ENCODE measurements around the gene SGMS1.
"Not testable (repeated sequence)": the region's sequence is repeated elsewhere in the genome, so short reads cannot be mapped to it uniquely, and the experiment has no call there.

The SGMS1 gene

GRCh38 chr10:50373821-50374501, 249.8 kb downstream of the SGMS1 start:
- H3K4me3 ChIP-seq (ENCODE audit: low read depth, low read length) = no peak overlapping the region
- peak; percentile 40 for DNase-seq (ENCODE audit: low read depth)
- TF ChIP-seq CTCF (conservative IDR thresholded peaks at IDR 0.05; ENCODE audit: low read depth, low read length) = no peak

GRCh38 chr10:50369931-50370330, 253.8 kb downstream of the SGMS1 start:
- DNase-seq (ENCODE audit: low read depth) = no peak
- TF ChIP-seq CTCF (conservative IDR thresholded peaks at IDR 0.05; ENCODE audit: low read depth, low read length) = no peak
- no peak overlapping the region for H3K4me3 ChIP-seq (ENCODE audit: low read depth, low read length)

GRCh38 chr10:50367732-50368131, 256.0 kb downstream of the SGMS1 start:
- peak; percentile 72 for DNase-seq (ENCODE audit: low read depth)
- H3K4me3 ChIP-seq (ENCODE audit: low read depth, low read length) = no peak overlapping the region
- peak; percentile 65 for TF ChIP-seq CTCF (conservative IDR thresholded peaks at IDR 0.05; ENCODE audit: low read depth, low read length)

- H3K4me3 ChIP-seq (ENCODE audit: low read depth, low read length); DNase-seq (ENCODE audit: low read depth): not testable (repeated sequence)
Observed at GRCh38 chr10:50366421-50366820, 257.3 kb downstream of the SGMS1 start.

GRCh38 chr10:50364730-50365129, 259.0 kb downstream of the SGMS1 start:
- H3K4me3 ChIP-seq (ENCODE audit: low read depth, low read length); DNase-seq (ENCODE audit: low read depth): not testable (repeated sequence)

- no peak for TF ChIP-seq CTCF (conservative IDR thresholded peaks at IDR 0.05; ENCODE audit: low read depth, low read length)
- no peak for DNase-seq (ENCODE audit: low read depth)
Observed at GRCh38 chr10:50362547-50363125, 261.1 kb downstream of the SGMS1 start.

GRCh38 chr10:50361946-50362345, 261.8 kb downstream of the SGMS1 start:
- TF ChIP-seq CTCF (conservative IDR thresholded peaks at IDR 0.05; ENCODE audit: low read depth, low read length) = no peak
- H3K4me3 ChIP-seq (ENCODE audit: low read depth, low read length) = no peak overlapping the region
- DNase-seq (ENCODE audit: low read depth) = no peak

More at GRCh38 chr10:50362547-50363125, 261.1 kb downstream of the SGMS1 start:
- no peak overlapping the region for H3K4me3 ChIP-seq (ENCODE audit: low read depth, low read length)
